K562 (cell line): ENCODE measurements around the gene HMX3. TPM values are rescaled to one million over a fixed set of nuclear protein-coding genes. Genes with fewer than 3 reads are reported as not detected.

Experiments
- BRD4 ChIP-seq: fragments of 200-600 bp; sonication (generic); IDR thresholded peaks from 2 replicates; pipeline ENCODE4 v1.6.1; 2017; ENCODE audit warnings: inconsistent platforms
- CCAR2 ChIP-seq: fragments of 200-400 bp; formaldehyde crosslinking; IDR thresholded peaks from 2 replicates; pipeline ENCODE4 v1.6.1; 2017; ENCODE audit warnings: mild to moderate bottlenecking, low read depth, low read length
- CCNT2 ChIP-seq: IDR thresholded peaks from 2 replicates; pipeline ENCODE4 v1.6.1; 2011; ENCODE audit warnings: borderline replicate concordance, low read depth, mild to moderate bottlenecking, moderate library complexity, mixed read lengths, low read length; ENCODE audit not compliant: insufficient read length; ENCODE audit errors: extremely low read depth
- CHD1 ChIP-seq: fragments of 200-600 bp; sonication (generic); IDR thresholded peaks from one replicate; pipeline ENCODE4 v1.6.1; 2012; ENCODE audit warnings: mild to moderate bottlenecking, moderate library complexity, low read length, inconsistent platforms
- CUX1 ChIP-seq: fragments of 200-800 bp; sonication (Bioruptor generic); IDR thresholded peaks from 2 replicates; pipeline ENCODE4 v1.6.1; 2016; ENCODE audit warnings: missing genetic modification characterization, missing compliant biosample characterization
- DMBX1 ChIP-seq: fragments of 250-450 bp; sonication (Bioruptor Pico); IDR thresholded peaks from 2 replicates; pipeline ENCODE4 v1.8.0; 2022; ENCODE audit warnings: inconsistent platforms, mild to moderate bottlenecking, moderate library complexity, borderline replicate concordance
- ERF ChIP-seq: fragments of 450-650 bp; formaldehyde crosslinking; IDR thresholded peaks from 2 replicates; pipeline ENCODE4 v1.4.0; 2020; ENCODE audit warnings: mild to moderate bottlenecking, mixed read lengths
- HMG20A ChIP-seq: fragments of 450-650 bp; formaldehyde crosslinking; conservative IDR thresholded peaks from 2 replicates; pipeline ENCODE4 v1.4.0; 2020; ENCODE audit warnings: mild to moderate bottlenecking, mixed read lengths
- NR4A1 ChIP-seq, 2 experiments: fragments of 250-450 bp in 1 of 2; fragments of 450-650 bp in 1 of 2; sonication (Bioruptor Pico) in 1 of 2; IDR thresholded peaks; 2 replicates each; pipeline versions ENCODE4 v1.4.0 to v1.6.1; 2016 to 2020; ENCODE audit warnings: mild to moderate bottlenecking in 2 of 2, missing compliant biosample characterization in 1 of 2, missing genetic modification characterization in 1 of 2, moderate library complexity in 1 of 2
- PML ChIP-seq: IDR thresholded peaks from 2 replicates; pipeline ENCODE4 v1.6.1; 2012; ENCODE audit warnings: low read length, inconsistent platforms
- RAD21 ChIP-seq, 2 experiments: fragments of 250-450 bp in 1 of 2; fragments of 450-650 bp in 1 of 2; sonication (Bioruptor Pico) in 1 of 2; formaldehyde crosslinking in 1 of 2; IDR thresholded peaks in 1 of 2; conservative IDR thresholded peaks in 1 of 2; 2 replicates each; pipeline versions ENCODE4 v1.4.0 to v1.8.0; 2020 to 2022; ENCODE audit warnings: mild to moderate bottlenecking in 2 of 2, moderate library complexity in 1 of 2
- SIRT6 ChIP-seq: IDR thresholded peaks from one replicate; pipeline ENCODE4 v1.6.1; 2012; ENCODE audit warnings: low read depth, mild to moderate bottlenecking, control low read depth, inconsistent platforms, low read length, moderate library complexity
- SP1 ChIP-seq: sonication (generic); formaldehyde crosslinking; IDR thresholded peaks from 2 replicates; pipeline ENCODE4 v1.8.1; 2022; ENCODE audit warnings: mild to moderate bottlenecking, missing genetic modification reagents
- U2AF1 ChIP-seq: fragments of 200-400 bp; formaldehyde crosslinking; optimal IDR thresholded peaks from 2 replicates; pipeline ENCODE3; 2017; ENCODE audit warnings: mild to moderate bottlenecking, low read depth, low read length, moderate library complexity
- ZFX ChIP-seq: sonication (generic); formaldehyde crosslinking; IDR thresholded peaks from 2 replicates; pipeline ENCODE4 v1.8.0; 2022; ENCODE audit warnings: mild to moderate bottlenecking, missing genetic modification reagents, moderate library complexity
- ZNF146 ChIP-seq: IDR thresholded peaks from one replicate; pipeline ENCODE4 v1.6.1; 2018; ENCODE audit warnings: missing compliant biosample characterization; ENCODE audit not compliant: unreplicated experiment
- ZNF280A ChIP-seq: fragments of 450-650 bp; IDR thresholded peaks from 2 replicates; pipeline ENCODE4 v1.6.1; 2018; ENCODE audit warnings: mild to moderate bottlenecking, low read depth; ENCODE audit not compliant: partially characterized antibody
- ZNF3 ChIP-seq: fragments of 250-450 bp; sonication (Bioruptor Pico); IDR thresholded peaks from 2 replicates; pipeline ENCODE4 v1.5.0; 2021; ENCODE audit warnings: mild to moderate bottlenecking, moderate library complexity
- ZNF512 ChIP-seq: IDR thresholded peaks from 2 replicates; pipeline ENCODE4 v1.6.1; 2016; ENCODE audit warnings: missing genetic modification characterization, missing compliant biosample characterization
- polyA plus RNA-seq, 8 experiments: library from polyadenylated mRNA; depleted of rRNA in 4 of 8; stranded (reverse) in 5 of 8; unstranded in 3 of 8; fragments of >200 nt; fragmentation: Nextera tagmentation in 2 of 8; fragmentation: Illumina TruSeq in 1 of 8; extraction: Ambion mirVana in 2 of 8; extraction: Trizol in 1 of 8; gene quantifications; 2 replicates each; pipeline versions ENCODE4 v1.2.1 to v1.2.3, GENCODE V29; 2011 to 2014; ENCODE audit warnings: inconsistent platforms in 1 of 8, missing spikeins in 1 of 8
- total RNA-seq, 7 experiments: library from RNA; depleted of rRNA in 6 of 7; stranded (reverse); fragments of >200 nt in 6 of 7; fragmentation: Illumina TruSeq in 2 of 7; extraction: Trizol in 2 of 7; gene quantifications; 2 replicates each; pipeline versions ENCODE4 v1.2.1 to v1.2.3, GENCODE V29; 2011 to 2021; ENCODE audit warnings: low replicate concordance in 1 of 7

The HMX3 gene
- total and polyA plus RNA-seq, 9 of the 15 experiments (the other 6 are each of a cell fraction or from before 2014, with no cell fraction given): 0.55 to 43.5 (median 7.4) TPM; not detected in 2

GRCh38 chr10:123135415-123136141 is at the start of gene HMX3 (continued):
- no peak for TF ChIP-seq ZNF512 (tag)
- no peak for TF ChIP-seq NR4A1 (CRISPR knock-in tag; IDR thresholded peaks at IDR 0.05)
- no peak for TF ChIP-seq NR4A1 (tag; IDR thresholded peaks at IDR 0.05)
- peak; percentile 36; the same call in 1 of the 2 replicates for TF ChIP-seq PML
- TF ChIP-seq SP1 (CRISPR knock-in tag): peak; percentile 13; the same call in 1 of the 2 replicates
- no peak for TF ChIP-seq HMG20A
- TF ChIP-seq ZNF3: no peak
- TF ChIP-seq BRD4: 0 out of 2 replicates have a peak, but pooled peaks have one; percentile 53
- TF ChIP-seq ERF: no peak
- TF ChIP-seq CCAR2: no peak
- TF ChIP-seq ZNF146 (CRISPR knock-in tag): no peak
- TF ChIP-seq CHD1: peak; percentile 44
- no peak for TF ChIP-seq CUX1
- TF ChIP-seq SIRT6: no peak
- TF ChIP-seq ZNF280A: no peak
- peak; percentile 10 for TF ChIP-seq U2AF1
- TF ChIP-seq DMBX1: no peak
- TF ChIP-seq ZFX: peak; percentile 41; the same call in 1 of the 2 replicates
- no peak for TF ChIP-seq CCNT2
- TF ChIP-seq RAD21 (CRISPR knock-in tag; conservative IDR thresholded peaks at IDR 0.05 in 1 of 2, IDR thresholded peaks at IDR 0.05 in 1 of 2): no peak; a peak in 1 of 4 replicates
